NCI-H2196 treated with DMSO at 0.1 percent for 48 hours (cell line): ENCODE results near the gene GLS.

ENCODE experiments used
- DNase-seq: peaks from one replicate; lab custom pipeline; 2025; ENCODE audit not compliant: unreplicated experiment; lab: John Stamatoyannopoulos, UW

The GLS gene

GRCh38 chr2:190968522-190968921 is 87.9 kb downstream of the GLS start:
- no peak for DNase-seq

GRCh38 chr2:190970160-190970559 is 89.5 kb downstream of the GLS start:
- DNase-seq, result no peak

DNA sequence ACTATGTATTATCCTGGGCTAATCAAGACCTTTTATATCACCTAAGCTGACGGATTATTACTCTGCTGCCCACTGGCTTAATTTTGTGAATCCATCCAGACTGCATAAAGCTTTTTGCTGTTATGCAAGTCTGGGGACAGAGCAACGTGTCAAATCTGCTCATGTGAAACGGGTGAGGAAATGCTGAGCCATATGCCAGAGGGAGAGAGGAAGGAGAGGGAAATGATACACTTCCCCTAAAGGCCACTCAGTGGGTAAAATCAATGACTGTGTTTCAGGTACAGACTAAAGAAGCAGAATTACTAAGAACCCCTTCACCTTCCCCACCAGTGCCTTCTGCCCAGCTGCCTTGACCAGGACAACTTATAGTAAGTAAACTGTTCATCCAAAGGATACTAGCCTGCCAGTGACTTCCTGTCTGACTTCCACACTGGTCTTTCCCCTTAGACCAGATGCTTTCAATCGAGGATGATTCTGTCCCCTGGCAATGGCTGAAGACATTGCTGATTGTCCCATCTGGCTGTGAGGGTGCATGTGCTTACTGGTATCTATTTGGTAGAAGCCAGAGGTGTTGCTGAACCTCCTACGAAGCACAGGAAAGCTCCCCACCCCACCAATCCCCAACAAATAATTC is 90.4 kb downstream of the GLS start:
- no peak for DNase-seq

GRCh38 chr2:190972213-190972612 is 91.6 kb downstream of the GLS start:
- DNase-seq, result no peak

DNA sequence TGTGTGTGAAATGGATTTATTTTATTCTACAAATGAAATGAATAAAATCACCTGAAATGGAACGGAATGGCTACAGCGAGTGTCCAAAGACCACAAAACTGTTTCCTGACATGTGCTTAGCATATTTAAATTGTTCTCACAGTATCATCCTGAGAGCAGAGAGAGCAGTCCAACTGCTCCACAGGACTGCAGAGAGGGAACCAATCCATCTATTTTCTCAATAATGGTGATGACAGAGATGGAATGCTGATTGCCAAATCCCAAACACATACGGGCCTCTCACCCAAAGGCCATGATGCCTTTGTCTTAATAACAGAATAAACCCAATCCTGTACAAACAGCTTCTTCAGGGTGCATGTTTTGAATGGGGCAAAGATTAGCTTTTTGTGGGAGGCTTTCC is 92.2 kb downstream of the GLS start:
- DNase-seq, result no peak

DNA sequence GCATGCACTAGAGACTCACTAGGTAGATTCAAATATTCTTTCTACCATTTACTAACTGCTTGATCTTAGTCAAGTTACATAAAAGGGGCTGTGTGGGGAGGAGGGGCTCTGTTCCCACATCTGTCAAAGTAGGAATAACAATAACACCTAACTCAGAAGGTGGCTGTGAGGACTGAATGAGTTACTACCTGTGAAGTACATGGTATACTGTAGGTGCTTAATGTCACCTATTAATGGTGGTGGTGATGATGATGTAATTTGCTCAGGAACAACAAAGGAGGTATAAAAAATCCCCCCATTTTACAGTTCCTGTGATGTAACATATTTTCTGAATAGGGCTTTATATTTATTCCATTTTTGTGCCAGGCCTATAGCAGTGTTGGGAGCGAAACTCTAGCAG is 92.6 kb downstream of the GLS start:
- DNase-seq, result no peak

DNA sequence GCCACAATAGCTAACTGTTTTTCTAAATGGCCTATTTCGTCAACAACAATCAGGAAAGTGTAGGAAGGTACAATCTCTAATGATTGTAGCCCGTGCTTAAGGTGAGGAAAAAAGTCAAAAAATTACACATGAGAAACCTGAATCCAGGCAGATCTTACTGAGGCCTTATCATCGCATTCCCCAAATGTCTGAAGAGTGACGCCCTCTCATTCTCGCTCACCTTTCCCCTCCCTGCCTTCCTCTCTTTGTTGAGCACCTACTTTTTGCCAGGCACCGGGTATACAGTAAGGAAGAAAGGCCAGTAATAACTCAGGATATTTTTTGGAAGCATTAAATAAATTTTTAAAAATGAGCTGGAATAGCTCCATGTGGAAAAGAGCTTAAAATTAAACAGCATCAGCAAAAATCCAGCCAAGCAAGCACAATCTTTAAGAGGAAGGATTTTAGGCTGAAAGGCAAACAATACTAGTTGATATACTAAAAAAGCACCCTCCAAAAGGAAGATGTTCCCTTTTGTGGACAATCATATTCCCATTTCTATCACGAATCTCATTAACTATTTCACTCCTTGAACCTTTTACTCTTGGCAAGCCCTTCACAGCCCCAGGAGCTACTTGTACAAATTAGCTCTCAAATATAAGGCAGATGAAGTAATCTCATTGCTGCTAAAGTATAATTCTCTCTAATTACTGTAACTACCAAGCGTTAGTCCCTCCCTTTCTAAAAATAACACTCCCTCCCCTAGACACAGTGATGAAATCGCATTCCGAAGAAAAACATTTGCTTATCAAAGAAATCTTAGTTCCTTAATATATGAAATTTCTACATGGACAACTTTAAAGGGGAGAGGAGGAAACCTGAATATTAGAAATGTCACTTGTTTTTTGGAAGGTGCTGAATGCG is 93.4 kb downstream of the GLS start:
- no peak for DNase-seq

DNA sequence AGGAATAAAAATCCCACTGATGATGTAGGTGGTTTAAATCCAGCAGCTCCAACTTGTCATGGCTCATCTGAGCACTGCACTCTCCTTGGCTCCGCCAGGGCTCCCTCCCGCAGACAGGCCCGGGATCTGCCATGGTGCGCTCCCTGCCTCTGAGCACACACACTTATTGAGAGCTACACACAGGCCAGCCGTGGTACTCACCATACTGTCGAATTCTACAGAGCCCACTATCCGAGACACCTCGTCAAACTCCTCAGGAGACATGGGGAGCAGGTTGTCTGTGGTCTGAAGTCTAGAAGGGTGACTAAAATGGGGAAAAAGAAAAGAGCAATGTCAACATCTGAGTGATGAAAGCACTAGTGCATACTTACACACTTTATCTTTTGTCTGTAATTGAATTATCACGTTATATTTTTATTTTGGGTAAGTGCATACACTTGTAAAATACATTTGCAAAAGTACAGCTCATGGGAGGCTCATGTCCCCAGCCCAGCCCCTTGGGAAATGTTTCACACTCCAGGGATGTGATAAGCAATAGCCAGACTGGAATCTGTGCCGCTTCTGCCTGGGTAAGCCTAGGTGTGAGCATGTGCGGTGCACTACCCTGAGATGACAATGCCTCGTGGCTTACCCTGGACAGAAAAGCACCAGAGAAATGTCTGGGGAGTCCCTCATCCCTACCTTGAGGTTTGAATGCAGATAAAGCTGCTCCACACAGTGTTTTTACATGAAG is 94.2 kb downstream of the GLS start:
- DNase-seq, result no peak

- no peak for DNase-seq
Measured at GRCh38 chr2:190976521-190976920, 95.9 kb downstream of the GLS start.

DNA sequence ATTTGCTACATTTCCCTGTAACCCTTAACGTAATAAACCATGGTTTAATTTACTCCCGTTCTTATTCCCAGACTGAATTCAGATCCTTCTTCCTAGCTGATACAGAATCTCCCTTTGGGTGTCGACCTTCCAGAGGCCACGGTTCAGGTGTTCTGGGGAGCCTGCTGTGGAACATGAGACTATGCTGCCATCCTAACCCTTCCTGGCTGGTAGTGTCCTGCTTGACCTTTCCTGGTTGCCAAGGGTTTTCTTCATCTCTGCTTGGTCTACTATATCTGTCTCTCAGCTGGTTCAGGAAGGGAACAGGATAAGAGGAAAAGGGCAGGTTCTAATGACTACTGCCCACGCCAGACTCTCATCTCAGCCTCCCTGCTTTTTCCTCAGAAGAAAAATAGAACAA is 96.9 kb downstream of the GLS start:
- no peak for DNase-seq

- no peak for DNase-seq
Measured at GRCh38 chr2:190978389-190979053, 97.9 kb downstream of the GLS start.

DNA sequence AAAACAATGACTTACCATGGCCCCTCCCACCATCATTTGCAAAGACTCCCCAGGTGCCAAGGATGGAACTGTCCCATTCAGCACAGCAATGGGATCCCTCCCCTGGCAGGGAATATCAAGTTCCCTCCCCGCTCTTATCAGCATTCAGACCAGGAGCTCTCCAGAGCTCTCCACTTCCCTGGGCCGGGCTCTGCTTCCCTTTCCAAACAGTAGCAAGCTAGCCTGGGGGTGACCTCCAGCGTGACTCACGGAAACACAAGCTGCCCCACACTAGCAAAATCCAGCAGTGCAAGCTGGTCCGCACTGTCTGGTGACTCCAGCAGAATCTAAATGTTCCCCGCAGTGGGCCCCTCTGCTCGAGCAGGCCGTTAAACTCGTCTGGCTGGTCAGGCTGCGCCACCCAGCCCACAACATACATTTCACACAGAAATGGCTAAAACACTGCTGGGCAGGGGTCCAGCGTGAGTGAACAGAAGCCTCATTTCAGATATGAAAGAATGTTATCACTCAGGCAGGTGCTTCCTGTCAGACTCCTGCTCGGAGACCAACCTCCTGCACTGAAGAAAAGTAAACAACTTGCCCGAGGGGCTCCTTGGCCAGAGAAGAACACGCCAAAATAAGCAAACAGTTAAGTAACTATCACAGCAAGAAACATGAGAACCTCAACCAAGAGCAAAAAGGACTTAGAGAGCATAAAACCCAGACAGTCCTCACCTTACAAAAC is 99.4 kb downstream of the GLS start:
- peak; percentile 94 for DNase-seq

DNA sequence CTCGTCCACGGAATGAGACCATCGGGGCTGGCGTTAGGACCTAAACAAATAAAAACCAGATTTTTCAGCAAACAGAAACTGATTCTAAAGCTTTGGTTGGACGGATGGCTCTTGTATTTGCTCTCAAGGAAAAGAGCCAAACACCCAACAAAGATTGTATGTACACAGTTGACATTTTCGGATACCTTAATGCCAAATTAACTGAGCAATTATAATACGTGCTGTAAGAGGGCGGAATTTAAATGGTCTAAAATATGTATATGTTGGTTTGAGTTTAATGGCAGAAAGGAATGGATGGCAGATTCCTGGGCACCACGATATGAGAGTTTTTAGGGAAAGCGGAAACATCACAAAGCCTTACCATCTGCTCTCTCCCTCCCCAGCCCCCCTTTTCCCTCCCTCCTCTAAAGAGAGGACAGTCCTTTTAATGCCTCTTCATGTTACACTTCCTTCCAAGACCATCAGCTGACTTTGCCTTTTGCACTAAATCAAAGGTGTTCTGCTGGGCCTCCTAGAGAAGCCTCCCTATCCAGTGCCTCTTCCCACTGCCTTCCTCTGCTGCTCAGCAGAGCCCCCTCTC is 100.1 kb downstream of the GLS start:
- DNase-seq, result peak; percentile 74

- DNase-seq, result no peak
Measured at GRCh38 chr2:190981333-190981732, 100.7 kb downstream of the GLS start.

DNA sequence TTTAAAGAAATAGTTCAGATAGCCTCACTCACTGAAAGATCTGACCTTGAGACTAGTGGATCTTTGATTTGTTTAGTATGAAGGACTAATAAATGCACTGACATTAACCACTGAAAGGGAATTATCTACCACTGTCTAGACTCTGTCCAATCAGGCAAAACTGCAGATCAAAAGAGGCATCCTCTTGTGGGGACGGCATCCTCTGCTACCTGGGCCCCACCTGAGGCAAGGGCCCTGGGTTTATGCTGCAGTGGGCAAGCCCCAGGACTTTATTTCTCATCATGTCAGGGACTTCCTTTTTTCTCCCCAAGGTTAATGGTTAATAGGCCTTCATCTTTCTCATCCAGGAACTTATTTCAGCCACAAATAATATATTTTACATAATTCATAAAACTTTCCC is 101.1 kb downstream of the GLS start:
- DNase-seq, result no peak

DNA sequence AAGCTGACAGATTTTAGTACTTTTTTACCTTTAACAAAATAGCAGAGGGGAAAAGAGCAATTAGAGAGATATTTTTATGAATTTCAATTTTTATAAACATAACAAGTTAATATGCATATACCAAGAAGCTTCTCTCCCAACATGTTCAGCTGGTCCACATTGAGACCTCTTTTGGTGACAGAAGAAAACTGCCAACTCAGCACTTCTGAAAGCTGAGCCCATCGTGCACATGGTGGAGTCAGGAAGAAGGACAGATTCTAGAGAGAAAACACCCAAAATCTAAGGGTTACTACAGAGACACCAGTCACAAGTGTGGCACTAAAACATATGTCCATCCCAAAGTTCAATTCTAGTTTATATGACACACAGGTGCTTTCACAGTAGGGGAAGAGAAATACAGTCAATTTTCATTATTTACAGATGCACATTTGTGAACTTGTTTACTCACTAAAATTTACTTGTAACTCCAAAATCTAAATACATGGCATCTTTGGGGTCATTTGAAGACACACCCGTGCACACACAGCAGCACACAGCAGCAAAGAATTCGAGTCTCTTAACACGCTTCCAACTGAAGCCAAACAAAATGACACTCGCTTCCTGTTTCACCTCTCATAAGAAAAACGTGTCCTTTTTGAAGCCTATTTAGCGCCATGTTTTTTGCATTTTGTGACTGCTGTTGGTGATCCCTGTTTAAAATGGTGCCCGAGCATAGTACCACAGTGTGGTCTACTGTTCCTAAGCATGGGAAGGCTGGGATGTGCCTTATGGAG is 101.8 kb downstream of the GLS start:
- DNase-seq, result no peak

DNA sequence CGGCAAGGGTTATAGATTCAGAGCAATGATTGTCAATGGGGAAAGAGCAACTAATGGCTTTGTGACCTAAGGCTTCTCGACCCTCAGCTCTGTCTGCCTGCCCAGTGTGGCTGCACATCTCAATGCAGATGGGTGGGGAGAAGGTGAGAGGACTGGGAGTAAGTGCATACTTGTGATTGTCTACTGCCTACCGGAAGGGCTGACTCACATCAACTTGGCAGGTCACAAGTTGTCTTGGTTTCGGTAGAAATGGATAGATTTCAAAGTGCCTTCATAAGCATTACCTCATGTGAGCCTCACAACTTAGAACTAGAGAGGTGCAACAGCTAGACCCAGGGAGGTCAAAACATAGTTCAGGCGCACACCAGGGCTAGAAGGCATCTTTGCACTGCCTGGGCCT is 104.0 kb downstream of the GLS start:
- no peak for DNase-seq

- no peak for DNase-seq
Measured at GRCh38 chr2:190986221-190986953, 105.8 kb downstream of the GLS start.

- DNase-seq, result no peak
Measured at GRCh38 chr2:190987116-190987515, 106.5 kb downstream of the GLS start.
